ENCODE data around the gene JADE2. TPM values are rescaled to one million over a fixed set of nuclear protein-coding genes. Genes with fewer than 3 reads are reported as not detected.

The JADE2 gene
- total and polyA plus RNA-seq, 2 donors (not counting 3 experiments of a cell fraction or from before 2014, with no cell fraction given), result 11.6 to 31.1 TPM

DNA sequence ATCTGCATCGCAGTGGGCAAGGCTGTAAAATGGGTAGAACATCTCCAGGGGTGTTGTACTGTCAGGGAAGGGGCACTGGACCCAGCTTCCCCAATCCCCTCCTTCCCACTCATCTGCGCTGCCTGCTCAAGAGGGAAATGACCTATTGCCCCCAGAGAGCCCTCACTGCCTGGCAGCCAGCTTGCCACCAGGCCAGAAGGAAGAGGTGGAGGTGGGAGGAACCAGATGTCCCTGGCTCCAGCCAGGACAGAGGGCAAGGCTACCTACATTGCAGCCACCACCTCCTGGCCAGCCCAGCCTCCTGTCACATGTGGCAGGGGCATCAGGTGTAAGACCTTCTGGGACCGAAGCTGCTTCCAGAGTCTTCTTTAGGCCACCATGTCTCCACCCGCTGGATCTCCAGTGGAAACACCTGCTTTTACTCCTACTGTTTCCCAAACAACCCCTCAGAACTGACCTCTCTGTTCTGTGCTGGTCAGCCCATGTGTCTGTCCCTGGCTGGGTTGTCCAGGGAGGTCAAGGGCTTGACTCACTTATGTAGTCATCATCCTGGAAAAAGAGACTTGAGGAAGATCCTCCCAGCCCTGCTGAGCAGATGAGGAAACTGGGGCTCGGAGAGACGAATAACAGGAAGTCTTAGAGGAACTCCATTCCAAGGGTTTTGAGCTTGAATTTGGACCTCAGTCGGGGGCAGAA lies 42.3 kb downstream of the JADE2 start:
- DNase-seq (ENCODE audit: low read depth, low spot score) (peak; percentile 80), FAIRE-seq (no peak)
- intact Hi-C loops (cut with micrococcal nuclease) (loop anchor here (1.0 to 2.0 kb wide), 3 partner anchors 10 to 65 kb away; no protein-coding TSS in a partner anchor), dilution Hi-C loops (cut with MboI; ENCODE audit: extremely low pct_ligation_motif_present, low sequenced_read_pairs) (no loop called here)
- H3K36me3 ChIP-seq (ENCODE audit: control insufficient read depth in 2 of 2, extremely low read depth in 1 of 2, insufficient read depth in 2 of 2, low read length in 2 of 2), result peaks cover 0 to 22% of the 10 kb centered on the region in 2 experiments
- no TSS peak for BruUV-seq (replicated peaks)
- H3K79me2 ChIP-seq (ENCODE audit: control insufficient read depth, insufficient read depth, low read length), result peaks cover 3% of the 10 kb centered on the region
- ChIA-PET CTCF (interaction anchor here (0.8 to 4.2 kb wide), 9 partner anchors 10 to 157 kb away, joined by 3 to 33 read pairs (median 8); partner anchors contain the start of genes CDKN2AIPNL and JADE2), POLR2A (interaction anchor here (0.5 to 1.4 kb wide), 2 partner anchors 12 to 196 kb away, joined by 3 to 11 read pairs; partner anchors contain the start of gene UBE2B)
- no peaks in the 10 kb centered on the region for H3K9me1 ChIP-seq (replicated peaks; ENCODE audit: control insufficient read depth, extremely low read depth, insufficient read depth, low read length)
- peak overlapping the region; percentile 61 for H3K27ac ChIP-seq (ENCODE audit: insufficient read depth, low read depth, low read length)
- no peaks in the 10 kb centered on the region for H3K27me3 ChIP-seq (ENCODE audit: control insufficient read depth in 2 of 2, insufficient read depth in 2 of 2, low read length in 2 of 2)
- no peak overlapping the region for H3K4me3 ChIP-seq (replicated peaks in 1 of 3; ENCODE audit: insufficient read depth in 1 of 3, low read depth in 1 of 3, low read length in 3 of 3)
- H2AFZ ChIP-seq (ENCODE audit: low read depth, low read length), result no peak overlapping the region
- peak overlapping the region; percentile 32 for H3K9ac ChIP-seq (replicated peaks; ENCODE audit: extremely low read depth, insufficient read depth, low read length)
- H3K4me1 ChIP-seq (ENCODE audit: control insufficient read depth, extremely low read depth, insufficient read depth, low read length), result peaks cover 37% of the 10 kb centered on the region
- peak overlapping the region; percentile 69 for H3K4me2 ChIP-seq (ENCODE audit: insufficient read depth, low read length)
- TF ChIP-seq, protein P1, sequence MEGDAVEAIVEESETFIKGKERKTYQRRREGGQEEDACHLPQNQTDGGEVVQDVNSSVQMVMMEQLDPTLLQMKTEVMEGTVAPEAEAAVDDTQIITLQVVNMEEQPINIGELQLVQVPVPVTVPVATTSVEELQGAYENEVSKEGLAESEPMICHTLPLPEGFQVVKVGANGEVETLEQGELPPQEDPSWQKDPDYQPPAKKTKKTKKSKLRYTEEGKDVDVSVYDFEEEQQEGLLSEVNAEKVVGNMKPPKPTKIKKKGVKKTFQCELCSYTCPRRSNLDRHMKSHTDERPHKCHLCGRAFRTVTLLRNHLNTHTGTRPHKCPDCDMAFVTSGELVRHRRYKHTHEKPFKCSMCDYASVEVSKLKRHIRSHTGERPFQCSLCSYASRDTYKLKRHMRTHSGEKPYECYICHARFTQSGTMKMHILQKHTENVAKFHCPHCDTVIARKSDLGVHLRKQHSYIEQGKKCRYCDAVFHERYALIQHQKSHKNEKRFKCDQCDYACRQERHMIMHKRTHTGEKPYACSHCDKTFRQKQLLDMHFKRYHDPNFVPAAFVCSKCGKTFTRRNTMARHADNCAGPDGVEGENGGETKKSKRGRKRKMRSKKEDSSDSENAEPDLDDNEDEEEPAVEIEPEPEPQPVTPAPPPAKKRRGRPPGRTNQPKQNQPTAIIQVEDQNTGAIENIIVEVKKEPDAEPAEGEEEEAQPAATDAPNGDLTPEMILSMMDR (IDR thresholded peaks at IDR 0.05; ENCODE audit: extremely low read depth in 1 of 2, insufficient read depth in 1 of 2, low read depth in 1 of 2, low read length in 2 of 2), result no peak
- TF ChIP-seq JUN (IDR thresholded peaks at IDR 0.05; ENCODE audit: borderline replicate concordance, insufficient read depth, insufficient read length, low read depth), result peak; percentile 30
- TF ChIP-seq MYC (IDR thresholded peaks at IDR 0.05; ENCODE audit: low read depth, low read length), result peak; percentile 43
- peak; percentile 93 for TF ChIP-seq FOS (IDR thresholded peaks at IDR 0.05; ENCODE audit: borderline replicate concordance, insufficient read depth, low read length)
- no peak for TF ChIP-seq EZH2 (IDR thresholded peaks at IDR 0.05; ENCODE audit: borderline replicate concordance, low read depth, low read length, severe bottlenecking)
- TF ChIP-seq, protein P2, sequence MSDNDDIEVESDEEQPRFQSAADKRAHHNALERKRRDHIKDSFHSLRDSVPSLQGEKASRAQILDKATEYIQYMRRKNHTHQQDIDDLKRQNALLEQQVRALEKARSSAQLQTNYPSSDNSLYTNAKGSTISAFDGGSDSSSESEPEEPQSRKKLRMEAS (IDR thresholded peaks at IDR 0.05; ENCODE audit: insufficient read depth, insufficient read length), result no peak
- TF ChIP-seq POLR2A (IDR thresholded peaks at IDR 0.05; ENCODE audit: low read depth, low read length), result peak; percentile 18
- TF ChIP-seq GATA2 (IDR thresholded peaks at IDR 0.05; ENCODE audit: insufficient read depth, insufficient read length, low read depth, low read length), result peak; percentile 34
- peak; percentile 81 for TF ChIP-seq POLR2AphosphoS5 (IDR thresholded peaks at IDR 0.05; ENCODE audit: insufficient read depth, low read depth, low read length)
- H4K20me1 ChIP-seq (replicated peaks; ENCODE audit: control insufficient read depth, extremely low read depth, insufficient read depth, low read length), result no peaks in the 10 kb centered on the region
- H3K9me3 ChIP-seq (replicated peaks; ENCODE audit: control insufficient read depth, insufficient read depth, low read length), result no peaks in the 10 kb centered on the region
